SH-SY5Y (cell line): ENCODE results near the gene TMEM91.

Experiments
- GATA2 ChIP-seq: IDR thresholded peaks from 2 replicates; pipeline ENCODE4 v1.6.1; 2011; ENCODE audit warnings: mild to moderate bottlenecking, low read depth, low read length
- GATA3 ChIP-seq: IDR thresholded peaks from 2 replicates; pipeline ENCODE4 v1.6.1; 2011; ENCODE audit warnings: low read depth, mild to moderate bottlenecking, low read length, moderate library complexity

GRCh38 chr19:41421973-41422372 is 45.6 kb downstream of the TMEM91 start:
- TF ChIP-seq GATA3 = no peak
- TF ChIP-seq GATA2 = no peak
